Breast epithelium (tissue), 3 donors: Measurements from ENCODE around the gene SMPDL3B.

ENCODE experiments used
- CTCF ChIP-seq, 3 donors: fragments of 450-650 bp; IDR thresholded peaks; one replicate each; pipeline ENCODE4 v1.5.1; 2016 to 2017; ENCODE audit warnings: antibody characterized with exemption in 3 of 3, mild to moderate bottlenecking in 3 of 3, moderate library complexity in 3 of 3
- POLR2A ChIP-seq: fragments of 450-650 bp; IDR thresholded peaks from one replicate; pipeline ENCODE4 v1.6.1; 2016; ENCODE audit warnings: antibody characterized with exemption, mild to moderate bottlenecking, moderate library complexity
- POLR2AphosphoS5 ChIP-seq, 3 donors: sonication (generic); formaldehyde crosslinking; IDR thresholded peaks; one replicate each; pipeline ENCODE4 v1.6.1; 2017; ENCODE audit warnings: antibody characterized with exemption in 3 of 3

- no peak for TF ChIP-seq POLR2AphosphoS5 (IDR thresholded peaks at IDR 0.05)
- TF ChIP-seq POLR2A = no peak
- TF ChIP-seq CTCF (IDR thresholded peaks at IDR 0.05) = no peak
Measured at GRCh38 chr1:27958513-27958912, 23.7 kb downstream of the SMPDL3B start.
